Duodenal mucosa (tissue), 2 donors: ENCODE measurements around the gene CYP3A4.
"Not testable (repeated sequence)": the region's sequence is repeated elsewhere in the genome, so short reads cannot be mapped to it uniquely, and the experiment has no call there.

Experiments
- H3K27ac ChIP-seq: one replicate; pipeline ENCODE4 v1.7.0; 2013; ENCODE audit warnings: low read depth, low read length
- H3K27me3 ChIP-seq, 2 donors: one replicate each; pipeline ENCODE4 v1.7.0; 2013; ENCODE audit warnings: low read length in 2 of 2, control low read depth in 1 of 2; ENCODE audit not compliant: insufficient read depth in 2 of 2, control insufficient read depth in 1 of 2
- H3K36me3 ChIP-seq, 2 donors: one replicate each; pipeline ENCODE4 v1.7.0; 2013; ENCODE audit warnings: low read length in 2 of 2, control low read depth in 1 of 2; ENCODE audit not compliant: insufficient read depth in 2 of 2, control insufficient read depth in 1 of 2
- H3K4me1 ChIP-seq, 2 donors: one replicate each; pipeline ENCODE4 v1.7.0; 2013; ENCODE audit warnings: low read length in 2 of 2, control low read depth in 1 of 2; ENCODE audit not compliant: insufficient read depth in 2 of 2, control insufficient read depth in 1 of 2
- H3K4me3 ChIP-seq, 2 donors: one replicate each; pipeline ENCODE4 v1.7.0; 2013; ENCODE audit warnings: low read length in 2 of 2, low read depth in 1 of 2
- H3K9ac ChIP-seq, 2 donors: one replicate each; pipeline ENCODE4 v1.7.0; 2013; ENCODE audit warnings: low read length in 2 of 2, low read depth in 1 of 2
- H3K9me3 ChIP-seq, 2 donors: one replicate each; pipeline ENCODE4 v1.7.0; 2013; ENCODE audit warnings: low read length in 2 of 2, control low read depth in 1 of 2; ENCODE audit not compliant: control insufficient read depth in 1 of 2

Gene CYP3A4

GRCh38 chr7:99766484-99767099 lies 17.4 kb downstream of the CYP3A4 start:
- no peaks in the 10 kb centered on the region for H3K9me3 ChIP-seq
- H3K27ac ChIP-seq, result no peak overlapping the region
- H3K27me3 ChIP-seq, result no peaks in the 10 kb centered on the region
- H3K36me3 ChIP-seq, result peaks cover 0 to 6% of the 10 kb centered on the region in 2 donors
- H3K4me1 ChIP-seq, result peaks cover under 1 to 1% of the 10 kb centered on the region in 2 donors
- no peak overlapping the region for H3K4me3 ChIP-seq
- no peak overlapping the region for H3K9ac ChIP-seq

DNA sequence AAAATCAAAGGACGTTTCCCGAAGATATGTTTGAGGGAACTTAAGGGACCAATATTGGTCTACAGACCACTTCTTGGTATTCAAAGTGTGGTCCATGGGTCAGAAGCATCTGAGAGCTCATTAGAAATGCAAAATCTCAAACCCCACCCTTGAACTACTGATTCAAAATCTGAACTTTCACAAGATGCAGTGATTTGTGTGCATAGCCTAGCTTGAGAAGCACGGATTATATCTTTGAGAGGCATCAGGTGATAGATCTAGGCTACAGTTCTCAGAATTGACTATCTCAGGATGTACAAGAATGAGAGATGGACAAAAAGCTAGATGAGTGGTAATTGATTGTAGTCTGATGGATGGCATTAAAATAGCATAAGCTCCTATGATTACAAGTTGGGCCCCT lies 19.5 kb downstream of the CYP3A4 start:
- Histone ChIP-seq H3K27ac (no peak overlapping the region), H3K9me3 (no peaks in the 10 kb centered on the region), H3K27me3 (no peaks in the 10 kb centered on the region), H3K4me3 (no peak overlapping the region), H3K36me3 (peaks cover 0 to 3% of the 10 kb centered on the region in 2 donors), H3K4me1 (peaks cover 0 to 5% of the 10 kb centered on the region in 2 donors), H3K9ac (no peak overlapping the region)

DNA sequence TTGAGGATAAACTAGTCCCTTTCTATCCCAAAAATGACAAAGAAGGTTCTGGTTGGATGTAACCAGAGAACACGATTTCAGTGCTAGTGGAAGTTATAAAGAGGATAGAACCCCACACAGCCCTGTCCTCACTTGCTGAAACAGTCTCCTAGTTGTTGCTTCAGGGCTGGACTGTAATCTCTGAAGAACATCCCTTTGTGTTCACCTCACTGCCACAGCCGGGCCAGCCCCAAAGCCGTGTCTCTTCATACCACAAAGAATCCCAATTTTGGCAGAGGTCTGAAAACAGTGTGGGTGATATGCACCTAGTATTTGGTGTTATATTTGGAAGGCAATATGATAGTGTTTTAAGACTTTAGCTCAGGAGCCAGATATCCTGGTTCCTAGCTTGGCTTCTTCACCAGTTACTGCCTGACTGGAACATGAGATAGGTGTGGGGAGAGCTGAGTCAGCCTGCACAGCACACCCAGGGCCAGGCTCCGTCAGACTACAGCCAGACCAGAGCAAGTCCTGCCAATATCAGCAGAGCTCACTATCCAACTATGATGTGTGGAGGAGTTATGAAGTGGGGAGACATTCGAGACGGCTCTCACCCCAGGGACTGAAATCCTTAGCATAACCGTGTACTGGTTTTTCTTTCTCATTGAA lies 21.2 kb downstream of the CYP3A4 start:
- Histone ChIP-seq H3K27me3 (no peaks in the 10 kb centered on the region), H3K4me1 (peaks cover 0 to 5% of the 10 kb centered on the region in 2 donors), H3K27ac (no peak overlapping the region), H3K9me3 (no peaks in the 10 kb centered on the region), H3K4me3 (no peak overlapping the region), H3K36me3 (peaks cover 0 to 3% of the 10 kb centered on the region in 2 donors), H3K9ac (no peak overlapping the region)

- Histone ChIP-seq H3K9ac (no peak overlapping the region), H3K27ac (no peak overlapping the region), H3K4me3 (no peak overlapping the region), H3K4me1 (peaks cover 19 to 22% of the 10 kb centered on the region in 2 donors), H3K27me3 (no peaks in the 10 kb centered on the region), H3K9me3 (no peaks in the 10 kb centered on the region), H3K36me3 (no peaks in the 10 kb centered on the region)
These were observed 28.9 kb downstream of the CYP3A4 start for GRCh38 chr7:99755085-99755484.

DNA sequence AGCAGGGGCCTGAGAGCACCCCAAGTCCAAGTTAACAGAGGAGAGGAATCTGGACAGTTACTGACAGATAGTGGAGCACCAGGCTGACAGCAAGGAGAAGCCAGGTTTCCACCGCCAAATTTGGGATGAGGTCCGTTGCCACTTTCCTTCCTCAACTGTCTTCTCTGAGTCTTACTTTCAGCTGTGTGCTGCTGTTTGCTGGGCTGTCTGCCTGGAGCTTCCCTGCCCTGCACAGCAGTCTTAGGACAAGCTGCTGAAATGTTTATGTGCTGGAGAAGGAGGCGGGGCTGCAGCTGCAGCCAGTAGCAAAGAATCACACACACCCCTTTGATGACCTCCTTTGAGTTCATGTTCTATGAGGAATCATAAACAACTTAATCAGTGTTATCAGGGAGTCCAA lies 31.6 kb downstream of the CYP3A4 start:
- Histone ChIP-seq H3K27me3 (no peaks in the 10 kb centered on the region), H3K27ac (no peak overlapping the region), H3K4me3 (peak overlapping the region in 1 of 2 donors; percentile 48), H3K4me1 (peaks cover 18 to 22% of the 10 kb centered on the region in 2 donors), H3K9ac (peak overlapping the region in 1 of 2 donors; percentile 16), H3K9me3 (no peaks in the 10 kb centered on the region), H3K36me3 (no peaks in the 10 kb centered on the region)

DNA sequence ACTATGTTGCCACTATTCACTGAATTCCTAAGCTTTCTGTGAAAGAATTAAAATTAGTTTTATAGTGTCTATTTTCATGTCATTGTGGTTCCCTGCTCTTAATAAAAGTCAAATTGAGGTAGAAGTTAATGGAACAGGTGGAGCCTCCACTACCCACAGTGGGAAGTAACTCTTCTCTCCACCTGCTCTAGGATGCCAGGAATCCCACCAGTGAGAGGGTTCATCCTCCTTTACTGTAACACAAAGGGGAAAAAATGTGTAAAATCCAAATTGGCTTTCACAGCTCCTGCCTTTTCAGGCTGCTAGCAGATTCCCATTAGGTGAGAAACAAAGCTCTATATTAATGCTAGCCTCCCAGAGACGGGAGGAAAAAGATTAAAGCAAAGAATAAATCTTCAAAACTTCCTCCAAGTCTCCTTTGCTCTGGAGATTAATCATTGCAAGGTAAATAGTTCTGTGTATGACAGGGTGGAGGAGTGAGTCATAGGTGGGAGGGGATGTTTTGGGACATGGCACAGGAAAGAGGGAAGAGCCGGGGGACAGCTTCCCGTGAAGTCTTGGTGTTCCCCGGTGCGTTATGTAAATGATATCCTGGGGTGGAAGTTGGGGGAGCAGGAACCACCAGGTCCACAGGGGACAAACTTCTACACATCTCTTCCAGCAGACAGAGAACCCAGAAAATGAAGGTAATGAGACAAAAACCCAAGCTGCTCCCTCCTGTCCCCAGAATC lies 32.5 kb downstream of the CYP3A4 start:
- H3K4me3 ChIP-seq, result peak overlapping the region in 1 of 2 donors; percentile 48
- H3K9me3 ChIP-seq, H3K36me3 ChIP-seq, H3K27me3 ChIP-seq, H3K9ac ChIP-seq: not testable (repeated sequence)
- H3K4me1 ChIP-seq, result peaks cover 18 to 22% of the 10 kb centered on the region in 2 donors
- H3K27ac ChIP-seq, result peak overlapping the region; percentile 5

GRCh38 chr7:99748846-99749579 lies 35.0 kb downstream of the CYP3A4 start:
- Histone ChIP-seq H3K4me3 (no peak overlapping the region), H3K4me1 (peaks cover 18 to 22% of the 10 kb centered on the region in 2 donors), H3K9ac (no peak overlapping the region), H3K27me3 (no peaks in the 10 kb centered on the region), H3K27ac (no peak overlapping the region), H3K36me3 (no peaks in the 10 kb centered on the region), H3K9me3 (no peaks in the 10 kb centered on the region)

DNA sequence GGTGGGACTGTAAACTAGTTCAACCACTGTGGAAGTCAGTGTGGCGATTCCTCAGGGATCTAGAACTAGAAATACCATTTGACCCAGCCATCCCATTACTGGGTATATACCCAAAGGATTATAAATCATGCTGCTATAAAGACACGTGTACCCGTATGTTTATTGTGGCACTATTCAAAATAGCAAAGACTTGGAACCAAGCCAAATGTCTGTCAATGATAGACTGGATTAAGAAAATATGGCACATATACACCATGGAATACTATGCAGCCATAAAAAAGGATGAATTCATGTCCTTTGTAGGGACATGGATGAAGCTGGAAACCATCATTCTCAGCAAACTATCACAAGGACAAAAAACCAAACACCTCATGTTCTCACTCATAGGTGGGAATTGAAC lies 37.1 kb downstream of the CYP3A4 start:
- not testable (repeated sequence) for H3K9me3 ChIP-seq, H3K9ac ChIP-seq, H3K27me3 ChIP-seq, H3K36me3 ChIP-seq, H3K4me3 ChIP-seq, H3K27ac ChIP-seq
- H3K4me1 ChIP-seq, result peaks cover 7 to 13% of the 10 kb centered on the region in 2 donors

DNA sequence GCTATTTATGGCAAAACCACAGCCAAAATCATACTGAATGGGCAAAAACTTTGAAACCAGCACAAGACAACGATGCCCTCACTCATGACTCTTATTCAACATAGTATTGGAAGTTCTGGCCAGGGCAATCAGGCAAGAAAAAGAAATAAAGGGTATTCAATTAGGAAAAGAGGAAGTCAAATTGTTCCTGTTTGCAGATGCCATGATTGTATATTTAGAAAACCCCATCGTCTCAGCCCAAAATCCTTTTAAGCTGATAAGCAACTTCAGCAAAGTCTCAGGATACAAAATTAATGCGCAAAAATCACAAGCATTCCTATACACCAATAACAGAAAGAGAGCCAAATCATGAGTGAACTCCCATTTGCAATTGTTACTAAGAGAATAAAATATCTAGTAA lies 38.6 kb downstream of the CYP3A4 start:
- not testable (repeated sequence) for H3K9me3 ChIP-seq, H3K27me3 ChIP-seq, H3K4me3 ChIP-seq, H3K4me1 ChIP-seq, H3K9ac ChIP-seq, H3K36me3 ChIP-seq, H3K27ac ChIP-seq
